WTC11 (cell line): ENCODE results near the gene SLC7A14.

ENCODE experiments used
- CTCF ChIP-seq: fragments of 200-600 bp; IDR thresholded peaks from 2 replicates; pipeline ENCODE4 v1.8.0; 2022; ENCODE audit warnings: antibody characterized with exemption
- ETV6 ChIP-seq: sonication (generic); formaldehyde crosslinking; IDR thresholded peaks from 2 replicates; pipeline ENCODE4 v1.8.1; 2022; ENCODE audit warnings: mild to moderate bottlenecking, missing genetic modification reagents
- IRF1 ChIP-seq: sonication (generic); formaldehyde crosslinking; IDR thresholded peaks from 2 replicates; pipeline ENCODE4 v1.8.0; 2023; ENCODE audit warnings: missing genetic modification reagents
- MLX ChIP-seq: sonication (generic); formaldehyde crosslinking; IDR thresholded peaks from 2 replicates; pipeline ENCODE4 v1.8.1; 2023; ENCODE audit warnings: mild to moderate bottlenecking, missing genetic modification reagents, moderate library complexity

- no peak for TF ChIP-seq CTCF
- TF ChIP-seq MLX = no peak
- TF ChIP-seq IRF1 (CRISPR knock-in tag) = no peak
- no peak for TF ChIP-seq ETV6
Observed at GRCh38 chr3:170608475-170608874, 22.6 kb upstream of the SLC7A14 start.
